Cardiac muscle cell (in vitro differentiated cells and primary cell): ENCODE data around the gene PTPA. TPM values are rescaled to one million over a fixed set of nuclear protein-coding genes. Genes with fewer than 3 reads are reported as not detected.

Experiments used
- DNase-seq, 2 donors: peaks; one replicate each; pipeline versions ENCODE4 v3.0.0 to v3.0.0-alpha.2; 2010 to 2017; ENCODE audit warnings: low read depth in 1 of 2, low spot score in 1 of 2
- H3K27ac ChIP-seq: fragments of 200-600 bp; sonication (generic); 2 replicates; pipeline ENCODE4 v1.5.1; 2016
- H3K27me3 ChIP-seq: fragments of 200-600 bp; sonication (generic); 2 replicates; pipeline ENCODE4 v1.6.0; 2016; ENCODE audit warnings: control low read depth
- H3K36me3 ChIP-seq: fragments of 200-600 bp; sonication (generic); 2 replicates; pipeline ENCODE4 v1.5.1; 2016; ENCODE audit warnings: control low read depth
- H3K4me1 ChIP-seq: fragments of 200-600 bp; sonication (generic); 2 replicates; pipeline ENCODE4 v1.8.1; 2017; ENCODE audit warnings: low read depth, mild to moderate bottlenecking, mixed run types
- H3K4me3 ChIP-seq: fragments of 200-600 bp; sonication (generic); 2 replicates; pipeline ENCODE4 v1.5.1; 2016; ENCODE audit warnings: mild to moderate bottlenecking
- H3K9me3 ChIP-seq: fragments of 200-600 bp; sonication (generic); 2 replicates; pipeline ENCODE4 v1.5.1; 2017; ENCODE audit warnings: low read depth, mild to moderate bottlenecking, control low read depth
- polyA plus RNA-seq: library from polyadenylated mRNA; unstranded; fragments of >200 nt; fragmentation: Nextera tagmentation; extraction: Ambion mirVana; gene quantifications from 2 replicates; pipeline ENCODE4 v1.2.1, GENCODE V29; 2016
- total RNA-seq: library from RNA; depleted of rRNA; stranded (reverse); fragments of >200 nt; gene quantifications from 2 replicates; pipeline ENCODE4 v1.2.3, GENCODE V29; 2016
- TF ChIP-seq, protein P1 (sequence below): IDR thresholded peaks from 2 replicates; pipeline ENCODE4 v1.5.1; 2012; ENCODE audit warnings: low read depth, mild to moderate bottlenecking, low read length

Gene PTPA
- total and polyA plus RNA-seq, 2 experiments from 2014 or later, result 144 to 197 TPM

DNA sequence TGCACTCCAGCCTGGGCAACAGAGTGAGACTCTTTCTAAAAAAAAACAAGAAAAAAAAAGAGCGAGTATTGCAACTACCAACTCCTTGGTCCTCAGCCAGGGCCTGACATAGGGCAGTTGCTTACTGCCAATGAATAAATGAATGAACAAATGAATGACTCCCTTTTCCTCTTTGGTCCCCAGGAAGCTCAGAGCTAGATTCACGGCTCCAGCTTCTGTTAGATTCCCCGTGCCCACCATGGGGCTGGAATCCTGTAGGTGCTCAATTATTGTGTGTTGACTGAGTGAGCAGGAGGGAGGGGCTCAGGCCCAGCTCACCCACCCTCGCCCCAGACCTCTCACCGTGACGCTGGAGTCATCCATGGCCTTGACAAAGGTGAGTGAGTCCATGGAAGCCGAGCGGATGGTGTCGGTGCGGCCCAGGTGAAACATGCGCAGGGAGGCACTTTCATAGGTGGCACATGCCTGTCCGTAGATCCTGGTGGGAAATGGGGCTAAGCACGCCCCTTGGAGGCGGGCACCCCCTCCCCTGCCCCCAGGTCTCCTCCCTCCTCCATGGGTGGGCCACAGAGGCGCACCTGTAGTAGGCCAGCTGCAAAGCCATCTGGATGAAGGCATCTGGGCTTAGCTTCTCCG, 13.4 kb upstream of the PTPA start:
- TF ChIP-seq, protein P1, sequence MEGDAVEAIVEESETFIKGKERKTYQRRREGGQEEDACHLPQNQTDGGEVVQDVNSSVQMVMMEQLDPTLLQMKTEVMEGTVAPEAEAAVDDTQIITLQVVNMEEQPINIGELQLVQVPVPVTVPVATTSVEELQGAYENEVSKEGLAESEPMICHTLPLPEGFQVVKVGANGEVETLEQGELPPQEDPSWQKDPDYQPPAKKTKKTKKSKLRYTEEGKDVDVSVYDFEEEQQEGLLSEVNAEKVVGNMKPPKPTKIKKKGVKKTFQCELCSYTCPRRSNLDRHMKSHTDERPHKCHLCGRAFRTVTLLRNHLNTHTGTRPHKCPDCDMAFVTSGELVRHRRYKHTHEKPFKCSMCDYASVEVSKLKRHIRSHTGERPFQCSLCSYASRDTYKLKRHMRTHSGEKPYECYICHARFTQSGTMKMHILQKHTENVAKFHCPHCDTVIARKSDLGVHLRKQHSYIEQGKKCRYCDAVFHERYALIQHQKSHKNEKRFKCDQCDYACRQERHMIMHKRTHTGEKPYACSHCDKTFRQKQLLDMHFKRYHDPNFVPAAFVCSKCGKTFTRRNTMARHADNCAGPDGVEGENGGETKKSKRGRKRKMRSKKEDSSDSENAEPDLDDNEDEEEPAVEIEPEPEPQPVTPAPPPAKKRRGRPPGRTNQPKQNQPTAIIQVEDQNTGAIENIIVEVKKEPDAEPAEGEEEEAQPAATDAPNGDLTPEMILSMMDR, result no peak
- Histone ChIP-seq H3K36me3 (no peaks in the 10 kb centered on the region), H3K27me3 (no peaks in the 10 kb centered on the region), H3K27ac (no peak overlapping the region), H3K9me3 (no peaks in the 10 kb centered on the region), H3K4me1 (no peaks in the 10 kb centered on the region), H3K4me3 (no peak overlapping the region)
- no peak for DNase-seq

DNA sequence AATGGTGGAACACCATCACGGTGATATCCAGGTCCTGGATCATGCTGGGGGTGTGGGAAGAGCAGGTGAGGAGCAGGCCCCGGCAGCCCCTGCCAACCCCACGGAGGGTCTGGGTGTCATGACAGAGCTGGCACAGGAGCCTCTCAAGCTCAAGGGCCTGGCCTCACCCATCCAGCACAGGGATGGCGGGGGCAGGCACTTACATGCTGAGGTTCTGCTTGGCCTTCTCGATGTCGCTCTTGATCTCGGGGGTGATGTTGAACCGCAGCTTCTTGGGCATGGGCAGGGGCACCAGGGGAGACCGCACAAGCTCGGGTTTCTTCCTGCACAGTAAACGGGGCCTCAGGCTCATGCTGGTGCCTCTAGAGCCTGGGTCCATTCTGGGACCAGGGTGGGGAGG, 12.9 kb upstream of the PTPA start:
- Histone ChIP-seq H3K4me3 (no peak overlapping the region), H3K4me1 (no peaks in the 10 kb centered on the region), H3K27me3 (no peaks in the 10 kb centered on the region), H3K36me3 (no peaks in the 10 kb centered on the region), H3K27ac (no peak overlapping the region), H3K9me3 (no peaks in the 10 kb centered on the region)
- TF ChIP-seq, protein P1, result no peak
- no peak for DNase-seq

DNA sequence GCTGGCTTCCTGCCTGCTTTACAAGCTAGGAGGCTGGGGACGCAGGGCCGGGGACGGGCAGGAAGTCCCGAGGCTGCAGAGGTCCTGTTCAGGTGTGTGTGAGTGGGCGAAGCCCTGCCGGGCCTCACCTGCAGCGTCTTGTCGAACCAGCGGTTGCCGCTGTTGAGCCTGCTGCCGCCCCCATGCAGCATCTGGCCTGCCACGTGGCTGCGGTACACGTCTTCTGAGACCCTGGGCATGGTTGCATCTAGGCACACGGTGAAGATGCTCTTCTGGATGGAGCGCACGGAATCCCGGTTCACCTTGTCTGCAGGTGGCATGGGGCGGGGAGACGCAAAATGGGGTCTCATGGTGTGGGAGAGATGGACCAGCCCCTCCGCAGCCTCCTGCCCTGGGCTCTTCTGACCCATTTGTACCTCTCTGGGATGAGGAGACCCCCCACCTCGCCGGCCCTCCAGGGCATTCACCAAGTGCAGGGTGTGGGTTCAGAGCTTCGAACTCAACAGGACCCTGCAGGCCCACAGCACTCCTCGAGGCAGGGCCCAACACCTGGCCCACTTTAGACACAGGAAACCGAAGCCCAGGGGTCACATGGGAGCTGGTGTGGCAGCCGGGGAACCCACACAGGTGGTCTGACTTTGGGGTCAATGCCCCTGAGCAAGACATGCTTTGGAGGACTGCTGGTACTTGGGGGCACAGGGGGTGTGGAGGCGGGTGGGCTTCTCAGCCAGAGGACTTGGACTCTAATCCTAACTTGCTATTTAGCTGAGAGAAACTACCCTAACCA, 10.6 kb upstream of the PTPA start:
- Histone ChIP-seq H3K4me1 (no peaks in the 10 kb centered on the region), H3K27ac (no peak overlapping the region), H3K27me3 (no peaks in the 10 kb centered on the region), H3K36me3 (no peaks in the 10 kb centered on the region), H3K4me3 (no peak overlapping the region), H3K9me3 (no peaks in the 10 kb centered on the region)
- DNase-seq, result no peak
- TF ChIP-seq, protein P1, result no peak

DNA sequence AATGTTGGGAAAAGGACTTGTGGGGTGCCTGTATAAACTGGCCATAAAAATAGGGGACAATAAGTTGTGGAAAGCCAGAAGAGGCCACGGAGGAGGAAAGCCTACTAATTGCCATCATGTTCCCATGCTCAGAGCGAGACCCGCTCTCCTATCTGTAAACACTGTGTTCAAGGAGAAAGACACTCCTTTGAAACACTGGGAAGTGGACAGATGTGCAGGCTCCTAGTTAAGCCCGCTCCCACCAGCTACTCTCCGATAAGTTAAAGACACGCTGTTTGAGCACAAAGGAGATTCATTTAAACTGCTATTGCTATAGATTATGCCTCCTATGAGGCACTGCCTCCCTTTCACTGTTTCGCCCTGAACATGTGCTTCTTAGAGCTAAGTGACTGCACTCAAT, 9.9 kb upstream of the PTPA start:
- Histone ChIP-seq H3K36me3 (no peaks in the 10 kb centered on the region), H3K27me3 (no peaks in the 10 kb centered on the region), H3K4me1 (no peaks in the 10 kb centered on the region), H3K27ac (no peak overlapping the region), H3K9me3 (no peaks in the 10 kb centered on the region), H3K4me3 (no peak overlapping the region)
- DNase-seq, result no peak
- TF ChIP-seq, protein P1, result no peak

DNA sequence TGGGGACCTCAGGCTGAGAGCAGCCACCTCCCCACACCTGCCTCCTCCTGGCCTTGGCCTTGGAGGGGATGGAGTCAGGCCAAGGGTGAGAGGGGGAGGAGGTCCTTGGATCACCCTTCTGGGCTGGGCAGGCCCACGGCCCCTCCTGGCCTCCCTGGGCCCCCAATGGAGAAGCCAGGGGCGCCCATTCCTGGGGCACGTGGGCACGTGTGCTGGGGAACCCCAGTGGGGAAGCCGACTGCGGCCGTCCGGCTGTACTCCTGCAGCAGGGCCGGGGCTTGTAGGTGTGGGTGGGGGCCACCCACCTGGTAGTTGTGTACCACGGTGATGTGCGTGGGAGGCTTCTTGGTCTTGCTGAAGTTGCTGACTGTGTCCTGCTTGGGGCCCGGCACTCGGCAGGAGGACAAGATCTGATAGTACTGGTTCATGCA, 9.1 kb upstream of the PTPA start:
- TF ChIP-seq, protein P1, result no peak
- no peak overlapping the region for H3K27ac ChIP-seq
- H3K9me3 ChIP-seq, result no peaks in the 10 kb centered on the region
- no peak for DNase-seq
- H3K4me3 ChIP-seq, result no peak overlapping the region
- no peaks in the 10 kb centered on the region for H3K4me1 ChIP-seq
- no peaks in the 10 kb centered on the region for H3K36me3 ChIP-seq
- H3K27me3 ChIP-seq, result no peaks in the 10 kb centered on the region
